Stimulated activated CD4-positive, alpha-beta T cell treated with anti-CD3 and anti-CD28 coated beads, Interleukin-15, amount 100 ng/mL, for 1 hour (primary cell): ENCODE data around the gene TUT7.

Experiments used
- DNase-seq, 2 donors: peaks; one replicate each; pipeline ENCODE4 v3.0.0-alpha.2; 2020; ENCODE audit warnings: low read depth in 1 of 2, low spot score in 1 of 2

TUT7 gene

GRCh38 chr9:86262492-86262891 is 91.7 kb downstream of the TUT7 start:
- no peak for DNase-seq

GRCh38 chr9:86259557-86259956 is 94.7 kb downstream of the TUT7 start, which contains the start of gene C9orf153:
Gene C9orf153 (minus strand): TSS chr9:86259657. CDS start chr9:86229603, 30,054 bp downstream.
- DNase-seq, result no peak

GRCh38 chr9:86257391-86257790 is 96.8 kb downstream of the TUT7 start:
- DNase-seq, result no peak

GRCh38 chr9:86256653-86257052 is 97.6 kb downstream of the TUT7 start:
- no peak for DNase-seq

GRCh38 chr9:86253577-86253976 is 100.6 kb downstream of the TUT7 start:
- no peak for DNase-seq

- DNase-seq, result no peak
Observed at GRCh38 chr9:86252870-86253269, 101.3 kb downstream of the TUT7 start.

GRCh38 chr9:86250123-86250522 is 104.1 kb downstream of the TUT7 start:
- DNase-seq, result no peak

GRCh38 chr9:86248746-86249145 is 105.5 kb downstream of the TUT7 start:
- no peak for DNase-seq

GRCh38 chr9:86246752-86247161 is 107.5 kb downstream of the TUT7 start:
- no peak for DNase-seq

GRCh38 chr9:86242071-86242470 is 112.1 kb downstream of the TUT7 start:
- DNase-seq, result no peak

GRCh38 chr9:86241216-86241615 is 113.0 kb downstream of the TUT7 start:
- no peak for DNase-seq

GRCh38 chr9:86238861-86239770 is 115.1 kb downstream of the TUT7 start:
- no peak for DNase-seq
